MG63 (cell line): Measurements from ENCODE around the gene CELA2A. TPM values are rescaled to one million over a fixed set of nuclear protein-coding genes. Genes with fewer than 3 reads are reported as not detected.
"Not testable (repeated sequence)": the region's sequence is repeated elsewhere in the genome, so short reads cannot be mapped to it uniquely, and the experiment has no call there.

Experiments used
- DNase-seq: peaks from one replicate; pipeline ENCODE4 v3.0.0-alpha.2; 2020
- H3K27me3 ChIP-seq: fragments of 250-450 bp; sonication (Bioruptor Pico); 2 replicates; pipeline ENCODE4 v1.5.1; 2020; ENCODE audit warnings: mild to moderate bottlenecking, moderate library complexity
- H3K36me3 ChIP-seq: fragments of 250-450 bp; sonication (Bioruptor Pico); 2 replicates; pipeline ENCODE4 v1.5.1; 2020; ENCODE audit warnings: mild to moderate bottlenecking, moderate library complexity
- H3K4me3 ChIP-seq: fragments of 250-450 bp; sonication (Bioruptor Pico); 2 replicates; pipeline ENCODE4 v1.5.1; 2020; ENCODE audit warnings: mild to moderate bottlenecking, moderate library complexity
- H3K9me3 ChIP-seq: fragments of 250-450 bp; sonication (Bioruptor Pico); 2 replicates; pipeline ENCODE4 v1.5.1; 2020; ENCODE audit warnings: mild to moderate bottlenecking, moderate library complexity
- total RNA-seq: library from RNA; depleted of rRNA; stranded (reverse); fragments of >200 nt; shearing (Covaris generic); gene quantifications from 2 replicates; pipeline ENCODE4 v1.2.3, GENCODE V29; 2014; ENCODE audit warnings: low replicate concordance

Gene CELA2A
- total RNA-seq, 1 experiment from 2014 or later = not detected

GRCh38 chr1:15452866-15453571 lies 3.5 kb upstream of the CELA2A start:
- no peak overlapping the region for H3K4me3 ChIP-seq
- H3K27me3 ChIP-seq = no peaks in the 10 kb centered on the region
- DNase-seq = no peak
- H3K36me3 ChIP-seq = no peaks in the 10 kb centered on the region
- H3K9me3 ChIP-seq = no peaks in the 10 kb centered on the region

- Histone ChIP-seq H3K4me3 (no peak overlapping the region), H3K27me3 (no peaks in the 10 kb centered on the region)
- DNase-seq = no peak
These were observed 2.8 kb upstream of the CELA2A start for GRCh38 chr1:15453734-15454133.

GRCh38 chr1:15454256-15454655 lies 2.3 kb upstream of the CELA2A start:
- no peak for DNase-seq
- H3K27me3 ChIP-seq = no peaks in the 10 kb centered on the region
- no peak overlapping the region for H3K4me3 ChIP-seq
- no peaks in the 10 kb centered on the region for H3K36me3 ChIP-seq
- H3K9me3 ChIP-seq = no peaks in the 10 kb centered on the region

More at GRCh38 chr1:15453734-15454133, 2.8 kb upstream of the CELA2A start:
- H3K9me3 ChIP-seq = no peaks in the 10 kb centered on the region
- H3K36me3 ChIP-seq = no peaks in the 10 kb centered on the region

GRCh38 chr1:15455522-15455921 lies 1.0 kb upstream of the CELA2A start:
- Histone ChIP-seq H3K27me3 (no peaks in the 10 kb centered on the region), H3K9me3 (no peaks in the 10 kb centered on the region), H3K36me3 (no peaks in the 10 kb centered on the region), H3K4me3 (no peak overlapping the region)
- DNase-seq = no peak

- no peaks in the 10 kb centered on the region for H3K36me3 ChIP-seq
- DNase-seq = no peak
- no peaks in the 10 kb centered on the region for H3K9me3 ChIP-seq
- no peaks in the 10 kb centered on the region for H3K27me3 ChIP-seq
- H3K4me3 ChIP-seq = no peak overlapping the region
These were observed 1.1 kb downstream of the CELA2A start for GRCh38 chr1:15457585-15457984.

GRCh38 chr1:15458388-15458787 lies 1.9 kb downstream of the CELA2A start:
- H3K36me3 ChIP-seq, H3K4me3 ChIP-seq, H3K9me3 ChIP-seq, H3K27me3 ChIP-seq, DNase-seq: not testable (repeated sequence)

- Histone ChIP-seq H3K27me3 (no peaks in the 10 kb centered on the region), H3K4me3 (no peak overlapping the region), H3K9me3 (no peaks in the 10 kb centered on the region), H3K36me3 (no peaks in the 10 kb centered on the region)
- DNase-seq = peak; percentile 10
These were observed 3.5 kb downstream of the CELA2A start for GRCh38 chr1:15459771-15460707.

- no peaks in the 10 kb centered on the region for H3K27me3 ChIP-seq
- no peaks in the 10 kb centered on the region for H3K36me3 ChIP-seq
- no peak overlapping the region for H3K4me3 ChIP-seq
- no peak for DNase-seq
- no peaks in the 10 kb centered on the region for H3K9me3 ChIP-seq
These were observed 4.2 kb downstream of the CELA2A start for GRCh38 chr1:15460708-15461095.

GRCh38 chr1:15463064-15463800 lies 6.7 kb downstream of the CELA2A start:
- H3K9me3 ChIP-seq, H3K4me3 ChIP-seq, H3K27me3 ChIP-seq, H3K36me3 ChIP-seq, DNase-seq: not testable (repeated sequence)

GRCh38 chr1:15463926-15464322 lies 7.4 kb downstream of the CELA2A start:
- H3K36me3 ChIP-seq, DNase-seq, H3K9me3 ChIP-seq: not testable (repeated sequence)

GRCh38 chr1:15465674-15466073 lies 9.1 kb downstream of the CELA2A start:
- Histone ChIP-seq H3K4me3 (no peak overlapping the region), H3K36me3 (no peaks in the 10 kb centered on the region), H3K9me3 (no peaks in the 10 kb centered on the region), H3K27me3 (no peaks in the 10 kb centered on the region)
- no peak for DNase-seq

More at GRCh38 chr1:15463926-15464322, 7.4 kb downstream of the CELA2A start:
- H3K27me3 ChIP-seq, H3K4me3 ChIP-seq: not testable (repeated sequence)

- H3K9me3 ChIP-seq, H3K27me3 ChIP-seq, H3K4me3 ChIP-seq, DNase-seq, H3K36me3 ChIP-seq: not testable (repeated sequence)
These were observed 10.6 kb downstream of the CELA2A start for GRCh38 chr1:15466955-15467625.

- no peaks in the 10 kb centered on the region for H3K27me3 ChIP-seq
- no peak for DNase-seq
- no peaks in the 10 kb centered on the region for H3K36me3 ChIP-seq
- H3K4me3 ChIP-seq = no peak overlapping the region
- H3K9me3 ChIP-seq = no peaks in the 10 kb centered on the region
These were observed 11.6 kb downstream of the CELA2A start for GRCh38 chr1:15468145-15468544.

GRCh38 chr1:15469361-15469760 lies 12.8 kb downstream of the CELA2A start:
- Histone ChIP-seq H3K36me3 (no peaks in the 10 kb centered on the region), H3K4me3 (no peak overlapping the region), H3K9me3 (no peaks in the 10 kb centered on the region), H3K27me3 (no peaks in the 10 kb centered on the region)
- no peak for DNase-seq

- H3K36me3 ChIP-seq, H3K9me3 ChIP-seq, H3K4me3 ChIP-seq, DNase-seq, H3K27me3 ChIP-seq: not testable (repeated sequence)
These were observed 13.4 kb downstream of the CELA2A start for GRCh38 chr1:15469821-15470448.

GRCh38 chr1:15471067-15471466 lies 14.5 kb downstream of the CELA2A start:
- H3K36me3 ChIP-seq, H3K4me3 ChIP-seq, DNase-seq: not testable (repeated sequence)

More at GRCh38 chr1:15471067-15471466, 14.5 kb downstream of the CELA2A start:
- H3K9me3 ChIP-seq, H3K27me3 ChIP-seq: not testable (repeated sequence)
